Keratinocyte (primary cell): ENCODE measurements around the gene MAP1LC3B.

Experiments
- EZH2 ChIP-seq: IDR thresholded peaks from one replicate; pipeline ENCODE4 v1.6.1; 2012; ENCODE audit warnings: inconsistent platforms, mild to moderate bottlenecking, low read length, moderate library complexity
- TF ChIP-seq, protein P1 (sequence below), 3 experiments: IDR thresholded peaks in 1 of 3; conservative IDR thresholded peaks in 1 of 3; optimal IDR thresholded peaks in 1 of 3; 2 replicates in 2 of 3; 3 replicates in 1 of 3; pipeline versions ENCODE3 to v1.5.1; 2011; ENCODE audit warnings: low read length in 3 of 3, mild to moderate bottlenecking in 3 of 3, moderate library complexity in 2 of 3, control low read depth in 1 of 3, inconsistent platforms in 1 of 3; ENCODE audit not compliant: insufficient read depth in 2 of 3; ENCODE audit errors: extremely low read depth in 1 of 3

DNA sequence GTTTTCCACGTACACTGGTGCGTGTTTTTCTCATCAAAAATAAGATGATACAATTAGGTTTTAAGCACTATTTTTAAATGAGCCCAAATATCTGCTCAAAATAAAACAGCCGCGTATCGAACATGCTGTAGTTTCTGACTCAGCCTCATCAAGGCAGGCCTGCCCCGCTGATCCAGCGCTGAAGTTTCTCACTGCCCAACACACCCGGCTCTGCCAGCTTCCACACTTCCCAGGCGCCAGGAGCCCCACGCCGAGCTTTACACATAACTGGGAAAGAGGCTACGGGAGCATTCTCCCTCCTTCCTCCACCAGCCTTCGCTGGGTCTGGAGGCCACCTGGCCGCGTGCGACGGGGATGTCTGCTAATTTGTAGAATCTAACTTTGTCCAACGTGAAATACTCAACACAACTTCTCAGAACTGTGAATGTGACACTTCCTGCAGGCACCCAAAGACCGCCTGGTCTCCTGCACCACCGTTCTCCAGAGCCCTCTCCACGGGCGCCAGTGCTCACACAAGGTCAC lies 42.1 kb downstream of the MAP1LC3B start:
- TF ChIP-seq, protein P1, sequence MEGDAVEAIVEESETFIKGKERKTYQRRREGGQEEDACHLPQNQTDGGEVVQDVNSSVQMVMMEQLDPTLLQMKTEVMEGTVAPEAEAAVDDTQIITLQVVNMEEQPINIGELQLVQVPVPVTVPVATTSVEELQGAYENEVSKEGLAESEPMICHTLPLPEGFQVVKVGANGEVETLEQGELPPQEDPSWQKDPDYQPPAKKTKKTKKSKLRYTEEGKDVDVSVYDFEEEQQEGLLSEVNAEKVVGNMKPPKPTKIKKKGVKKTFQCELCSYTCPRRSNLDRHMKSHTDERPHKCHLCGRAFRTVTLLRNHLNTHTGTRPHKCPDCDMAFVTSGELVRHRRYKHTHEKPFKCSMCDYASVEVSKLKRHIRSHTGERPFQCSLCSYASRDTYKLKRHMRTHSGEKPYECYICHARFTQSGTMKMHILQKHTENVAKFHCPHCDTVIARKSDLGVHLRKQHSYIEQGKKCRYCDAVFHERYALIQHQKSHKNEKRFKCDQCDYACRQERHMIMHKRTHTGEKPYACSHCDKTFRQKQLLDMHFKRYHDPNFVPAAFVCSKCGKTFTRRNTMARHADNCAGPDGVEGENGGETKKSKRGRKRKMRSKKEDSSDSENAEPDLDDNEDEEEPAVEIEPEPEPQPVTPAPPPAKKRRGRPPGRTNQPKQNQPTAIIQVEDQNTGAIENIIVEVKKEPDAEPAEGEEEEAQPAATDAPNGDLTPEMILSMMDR (optimal IDR thresholded peaks at IDR 0.05 in 1 of 3, IDR thresholded peaks at IDR 0.05 in 1 of 3, conservative IDR thresholded peaks at IDR 0.05 in 1 of 3; ENCODE audit: extremely low read depth in 1 of 3, insufficient read depth in 2 of 3, low read length in 3 of 3) = no peak
- TF ChIP-seq EZH2 = no peak
